Gastroesophageal sphincter (tissue), 3 donors: ENCODE data around the gene SNED1.

Experiments
- CTCF ChIP-seq, 4 experiments: fragments of 200-600 bp in 2 of 4; fragments of 450-650 bp in 2 of 4; sonication (generic) in 1 of 4; IDR thresholded peaks; one replicate each; pipeline ENCODE4 v1.5.1; 2017 to 2019; ENCODE audit warnings: antibody characterized with exemption in 4 of 4, mild to moderate bottlenecking in 2 of 4, moderate library complexity in 2 of 4
- EP300 ChIP-seq: sonication (generic); formaldehyde crosslinking; IDR thresholded peaks from one replicate; pipeline ENCODE4 v1.6.1; 2017; ENCODE audit warnings: antibody characterized with exemption, mild to moderate bottlenecking
- POLR2A ChIP-seq, 2 donors: fragments of 450-650 bp; IDR thresholded peaks; one replicate each; pipeline ENCODE4 v1.6.1; 2017; ENCODE audit warnings: antibody characterized with exemption in 2 of 2, mild to moderate bottlenecking in 2 of 2, moderate library complexity in 1 of 2
- POLR2AphosphoS5 ChIP-seq: sonication (generic); formaldehyde crosslinking; IDR thresholded peaks from one replicate; pipeline ENCODE4 v1.6.1; 2017; ENCODE audit warnings: antibody characterized with exemption

GRCh38 chr2:241047253-241048010 lies 49.0 kb downstream of the SNED1 start:
- TF ChIP-seq CTCF (IDR thresholded peaks at IDR 0.05) (no peak), EP300 (no peak), POLR2AphosphoS5 (no peak), POLR2A (IDR thresholded peaks at IDR 0.05) (no peak)
